Left forelimb (tissue), 1 donor: ENCODE data around the gene PDILT.
"Not testable (repeated sequence)": the region's sequence is repeated elsewhere in the genome, so short reads cannot be mapped to it uniquely, and the experiment has no call there.

Source experiments
- DNase-seq: peaks from one replicate; pipeline ENCODE4 v3.0.0-alpha.2; 2018; ENCODE audit warnings: low spot score

The PDILT gene

GRCh38 chr16:20321051-20321450 lies 83.5 kb downstream of the PDILT start:
- DNase-seq, result not testable (repeated sequence)

GRCh38 chr16:20320592-20320991 lies 83.9 kb downstream of the PDILT start:
- no peak for DNase-seq

GRCh38 chr16:20320178-20320577 lies 84.4 kb downstream of the PDILT start:
- no peak for DNase-seq

GRCh38 chr16:20319406-20319805 lies 85.1 kb downstream of the PDILT start:
- no peak for DNase-seq

- DNase-seq, result no peak
Observed at GRCh38 chr16:20318437-20318836, 86.1 kb downstream of the PDILT start.

GRCh38 chr16:20318006-20318405 lies 86.5 kb downstream of the PDILT start:
- no peak for DNase-seq

GRCh38 chr16:20317117-20317516 lies 87.4 kb downstream of the PDILT start:
- no peak for DNase-seq

GRCh38 chr16:20316715-20317114 lies 87.8 kb downstream of the PDILT start:
- no peak for DNase-seq

GRCh38 chr16:20315764-20316163 lies 88.8 kb downstream of the PDILT start:
- no peak for DNase-seq

- no peak for DNase-seq
Observed at GRCh38 chr16:20314575-20314974, 90.0 kb downstream of the PDILT start.

GRCh38 chr16:20313741-20314140 lies 90.8 kb downstream of the PDILT start:
- no peak for DNase-seq

GRCh38 chr16:20312536-20313095 lies 91.9 kb downstream of the PDILT start:
- DNase-seq, result not testable (repeated sequence)

GRCh38 chr16:20311548-20311947 lies 93.0 kb downstream of the PDILT start:
- no peak for DNase-seq

GRCh38 chr16:20310421-20311395 lies 93.8 kb downstream of the PDILT start:
- no peak for DNase-seq

- no peak for DNase-seq
Observed at GRCh38 chr16:20309786-20310185, 94.8 kb downstream of the PDILT start.
